Activated T-helper 1 cell treated with Interleukin-2 at 50 U/mL for 16 hours (primary cell): Measurements from ENCODE around the gene AVEN.

ENCODE experiments used
- DNase-seq: peaks from one replicate; pipeline ENCODE4 v3.0.0-alpha.2; 2020; ENCODE audit warnings: low read depth

The AVEN gene

GRCh38 chr15:33982516-33982915, 56.5 kb downstream of the AVEN start:
- DNase-seq = no peak

- no peak for DNase-seq
These were observed 58.8 kb downstream of the AVEN start for GRCh38 chr15:33980159-33980558.

DNA sequence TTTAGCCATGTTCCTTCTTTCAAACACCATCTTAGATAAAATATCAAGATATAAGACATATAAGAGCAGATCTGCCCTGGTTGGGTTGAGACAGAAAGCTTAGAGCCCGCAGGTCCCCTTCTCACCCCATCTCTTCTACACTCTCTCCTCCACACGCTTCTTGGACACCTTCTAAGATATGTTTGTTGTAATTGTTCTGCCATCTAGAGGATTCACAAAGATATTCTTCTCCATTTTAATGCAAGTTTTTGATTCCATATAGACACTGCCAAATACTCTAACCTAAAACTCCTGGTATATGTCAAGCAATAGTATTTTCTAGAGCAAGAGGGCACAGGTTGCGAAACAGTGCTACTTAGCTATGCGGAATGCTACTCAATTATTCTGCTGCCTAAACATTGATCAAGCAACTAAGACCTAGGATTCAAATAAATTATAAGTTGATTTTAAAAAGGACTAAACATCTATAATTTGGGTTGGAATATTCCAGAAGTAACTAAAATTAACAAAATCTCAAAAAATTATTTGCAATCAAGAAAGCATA, 63.9 kb downstream of the AVEN start:
- no peak for DNase-seq

GRCh38 chr15:33971811-33972210, 67.2 kb downstream of the AVEN start:
- no peak for DNase-seq

GRCh38 chr15:33968821-33969220, 70.2 kb downstream of the AVEN start:
- no peak for DNase-seq

GRCh38 chr15:33968224-33968623, 70.8 kb downstream of the AVEN start, which contains the start of gene CHRM5:
Gene CHRM5, plus strand, starts transcription at chr15:33968497. Its CDS starts 94,221 bp downstream, at chr15:34062718.
- no peak for DNase-seq

DNA sequence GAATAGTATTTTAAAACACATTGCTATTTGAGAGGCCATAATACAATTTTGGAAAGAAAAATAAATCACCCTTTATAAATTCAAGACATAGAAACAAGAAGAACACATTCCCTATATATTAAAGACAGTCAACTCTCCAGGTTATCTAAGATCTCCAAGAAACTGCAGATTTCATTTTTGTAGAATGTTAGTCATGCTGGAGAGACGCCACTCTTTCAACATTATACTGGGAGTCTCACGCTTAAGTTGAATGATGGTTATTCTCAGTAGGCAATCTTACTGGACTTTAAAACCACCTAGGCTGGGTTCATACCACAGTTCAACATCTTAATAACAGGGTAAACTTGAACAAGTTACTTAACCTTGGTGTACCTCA, 74.4 kb downstream of the AVEN start:
- DNase-seq = no peak

- no peak for DNase-seq
These were observed 75.0 kb downstream of the AVEN start for GRCh38 chr15:33963831-33964664.

GRCh38 chr15:33960549-33960935, 78.5 kb downstream of the AVEN start:
- DNase-seq = no peak

- no peak for DNase-seq
These were observed 79.0 kb downstream of the AVEN start for GRCh38 chr15:33959844-33960548.

DNA sequence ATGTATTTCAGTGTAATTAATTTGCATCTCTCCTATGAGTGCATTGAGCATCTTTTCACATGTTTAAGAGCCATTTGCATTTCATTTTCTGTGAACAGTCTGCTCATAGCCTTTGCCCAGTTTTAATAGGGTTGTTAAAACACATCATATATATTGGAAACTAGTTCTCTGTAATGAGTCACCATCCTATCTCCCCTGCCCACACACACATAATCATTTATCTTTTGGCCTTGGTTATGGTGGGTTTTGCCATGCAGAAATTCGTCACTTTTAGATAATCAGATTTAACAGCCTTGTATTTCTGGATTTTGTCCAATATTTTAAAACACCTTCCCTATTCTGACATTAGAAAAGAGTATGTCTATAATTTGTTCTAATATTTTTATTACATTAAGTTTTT, 82.6 kb downstream of the AVEN start:
- no peak for DNase-seq

DNA sequence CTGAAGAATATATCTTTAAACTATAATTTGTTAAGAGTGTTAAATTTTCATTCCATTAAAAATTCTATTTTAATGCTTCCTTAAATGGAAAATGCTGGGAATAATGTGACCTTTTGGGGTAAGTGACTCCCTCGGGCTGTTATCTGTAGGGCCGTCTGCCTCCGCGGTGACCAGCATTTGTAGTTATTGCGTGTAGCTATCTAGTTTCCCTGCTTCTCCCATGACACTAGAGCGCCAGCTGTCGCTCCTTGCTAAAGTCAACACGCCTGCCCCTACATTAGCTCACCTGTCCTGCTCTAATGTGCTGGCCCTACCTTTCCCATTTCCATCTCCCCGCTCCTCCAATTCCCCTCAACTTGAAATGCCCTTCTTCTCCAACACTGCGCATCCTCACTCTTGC, 83.1 kb downstream of the AVEN start:
- DNase-seq = no peak

DNA sequence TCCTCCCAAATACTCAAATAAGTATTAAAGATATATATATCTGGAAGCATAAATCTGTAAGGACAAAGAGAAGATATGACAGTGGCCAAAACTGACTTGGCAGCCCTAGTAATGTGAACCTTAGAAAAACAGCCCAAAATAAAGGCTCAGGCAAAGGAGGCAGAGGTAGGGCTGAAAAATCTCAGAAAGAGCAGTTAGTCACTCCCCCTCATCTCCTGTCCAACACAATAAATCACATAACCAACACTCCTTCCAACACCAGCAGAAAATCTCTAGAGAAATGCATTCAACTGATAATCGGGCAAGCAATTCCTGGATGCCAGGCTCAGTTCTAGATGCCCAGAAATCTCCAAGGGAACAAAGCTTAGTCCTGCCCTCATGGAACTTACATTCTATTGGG, 92.9 kb downstream of the AVEN start:
- no peak for DNase-seq

GRCh38 chr15:33941279-33942063, 97.5 kb downstream of the AVEN start:
- no peak for DNase-seq

GRCh38 chr15:33934921-33935320, 104.1 kb downstream of the AVEN start:
- no peak for DNase-seq

- no peak for DNase-seq
These were observed 104.6 kb downstream of the AVEN start for GRCh38 chr15:33934396-33934795.

GRCh38 chr15:33932734-33933133, 106.3 kb downstream of the AVEN start:
- no peak for DNase-seq

DNA sequence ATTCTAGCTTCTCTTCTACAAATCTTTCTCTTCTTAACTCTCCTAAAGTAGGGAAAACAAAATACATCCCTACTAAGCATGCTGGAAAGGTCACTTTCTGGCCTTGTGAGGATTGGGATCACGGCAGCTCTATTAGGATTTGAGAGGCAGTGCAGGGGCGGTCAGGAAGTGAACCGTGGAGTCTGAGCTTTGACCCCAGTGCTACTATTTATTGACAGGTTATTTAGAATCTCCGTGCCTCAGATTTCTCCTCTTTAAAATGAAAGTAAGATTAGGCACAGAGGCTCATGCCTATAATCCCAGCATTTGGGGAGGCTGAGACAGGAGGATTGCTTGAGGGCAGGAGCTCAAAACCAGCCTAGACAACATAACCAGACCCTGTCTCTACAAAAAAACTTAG, 112.7 kb downstream of the AVEN start:
- DNase-seq = no peak

DNA sequence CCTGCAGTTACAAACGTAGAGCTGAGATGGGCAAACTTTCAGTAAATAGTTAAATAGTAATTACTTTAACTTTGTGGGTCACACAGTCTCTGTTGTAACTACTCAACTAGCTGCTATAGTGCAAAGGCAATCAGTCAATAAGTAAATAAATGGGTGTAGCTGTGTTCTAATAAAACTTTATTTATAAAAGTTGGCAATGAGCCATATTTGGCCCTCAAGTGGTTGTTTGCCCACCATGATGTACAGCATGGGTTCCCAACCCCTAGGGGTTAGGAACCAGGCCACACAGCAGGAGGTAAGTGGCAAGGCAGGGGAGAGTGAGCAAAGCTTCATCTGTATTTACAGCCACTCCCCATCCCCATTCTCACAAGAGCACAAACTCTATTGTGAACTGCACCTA, 115.6 kb downstream of the AVEN start:
- no peak for DNase-seq

GRCh38 chr15:33915571-33916407, 123.2 kb downstream of the AVEN start:
- DNase-seq = no peak

GRCh38 chr15:33913459-33913858, 125.5 kb downstream of the AVEN start:
- no peak for DNase-seq

- no peak for DNase-seq
These were observed 126.7 kb downstream of the AVEN start for GRCh38 chr15:33912326-33912725.
